Ascending aorta (tissue), 2 donors: ENCODE data around the gene AMH. TPM values are rescaled to one million over a fixed set of nuclear protein-coding genes. Genes with fewer than 3 reads are reported as not detected.

Source experiments
- DNase-seq, 2 donors: peaks; one replicate each; pipeline ENCODE4 v3.0.0-alpha.2; 2019; ENCODE audit warnings: low spot score in 2 of 2
- H3K27ac ChIP-seq, 2 donors: fragments of 200-600 bp; sonication (generic); one replicate each; pipeline ENCODE4 v1.5.1; 2016 to 2017; ENCODE audit warnings: mild to moderate bottlenecking in 1 of 2
- H3K27me3 ChIP-seq: fragments of 200-600 bp; sonication (generic); one replicate; pipeline ENCODE4 v1.5.1; 2017
- H3K36me3 ChIP-seq, 2 donors: fragments of 200-600 bp; sonication (generic); one replicate each; pipeline ENCODE4 v1.5.1; 2016
- H3K4me1 ChIP-seq, 2 donors: fragments of 200-600 bp; sonication (generic); one replicate each; pipeline ENCODE4 v1.5.1; 2016 to 2017; ENCODE audit warnings: mild to moderate bottlenecking in 1 of 2
- H3K4me3 ChIP-seq, 2 donors: fragments of 200-600 bp; sonication (generic); one replicate each; pipeline ENCODE4 v1.5.1; 2016 to 2017; ENCODE audit warnings: mild to moderate bottlenecking in 1 of 2
- H3K9me3 ChIP-seq, 2 donors: fragments of 200-600 bp; sonication (generic); one replicate each; pipeline ENCODE4 v1.5.1; 2016
- intact Hi-C: fragments of 100-400 bp; cut with DNase I; formaldehyde crosslinking; loops from one replicate; pipeline ENCODE4 v1.15.1; 2023
- total RNA-seq: library from RNA; depleted of rRNA; stranded (reverse); fragments of >200 nt; gene quantifications from one replicate; pipeline ENCODE4 v1.1.0, GENCODE V29; 2016
- TF ChIP-seq, protein P1 (sequence below), 3 experiments: fragments of 200-600 bp in 2 of 3; fragments of 450-650 bp in 1 of 3; sonication (generic) in 2 of 3; IDR thresholded peaks; one replicate each; pipeline ENCODE4 v1.5.1; 2016 to 2019; ENCODE audit warnings: antibody characterized with exemption in 3 of 3, mild to moderate bottlenecking in 1 of 3, moderate library complexity in 1 of 3

The AMH gene
- total RNA-seq, 1 donor from 2014 or later: not detected

DNA sequence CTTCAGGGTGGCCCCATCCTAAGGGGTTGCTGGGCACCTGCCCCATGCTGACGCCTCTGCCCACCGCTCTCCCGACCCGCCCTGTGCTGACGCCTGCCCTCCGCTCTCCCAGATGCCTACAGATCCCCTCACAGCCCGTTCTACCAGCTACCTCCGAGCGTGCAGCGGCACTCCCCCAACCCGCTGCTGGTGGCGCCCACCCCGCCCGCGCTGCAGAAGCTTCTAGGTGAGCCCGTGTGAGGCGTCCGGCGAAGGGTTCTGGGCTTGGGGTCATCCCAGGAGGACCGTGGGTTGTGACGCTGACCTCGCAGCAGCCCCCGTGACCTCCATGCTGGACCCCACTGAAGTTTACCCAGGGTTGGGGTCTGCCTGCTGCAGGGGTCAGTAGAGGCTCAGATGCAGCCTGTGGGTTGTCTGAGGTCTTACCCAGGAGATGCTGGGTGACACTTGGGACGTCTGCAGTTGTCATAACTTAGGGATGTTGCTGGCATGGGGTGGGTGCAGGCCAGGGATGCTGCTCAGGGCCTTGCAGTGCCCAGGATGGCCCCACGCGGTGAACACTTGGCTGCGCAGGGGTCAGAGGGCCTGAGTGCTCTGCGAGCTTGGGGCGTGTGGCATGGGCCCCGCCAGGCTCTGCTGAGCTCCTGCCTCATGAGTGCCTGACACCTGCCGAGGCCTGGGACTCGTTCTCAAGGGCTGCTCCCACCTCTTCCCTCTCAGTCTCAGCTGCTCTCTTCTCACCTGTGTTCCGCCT, 38.0 kb upstream of the AMH start:
- TF ChIP-seq, protein P1, sequence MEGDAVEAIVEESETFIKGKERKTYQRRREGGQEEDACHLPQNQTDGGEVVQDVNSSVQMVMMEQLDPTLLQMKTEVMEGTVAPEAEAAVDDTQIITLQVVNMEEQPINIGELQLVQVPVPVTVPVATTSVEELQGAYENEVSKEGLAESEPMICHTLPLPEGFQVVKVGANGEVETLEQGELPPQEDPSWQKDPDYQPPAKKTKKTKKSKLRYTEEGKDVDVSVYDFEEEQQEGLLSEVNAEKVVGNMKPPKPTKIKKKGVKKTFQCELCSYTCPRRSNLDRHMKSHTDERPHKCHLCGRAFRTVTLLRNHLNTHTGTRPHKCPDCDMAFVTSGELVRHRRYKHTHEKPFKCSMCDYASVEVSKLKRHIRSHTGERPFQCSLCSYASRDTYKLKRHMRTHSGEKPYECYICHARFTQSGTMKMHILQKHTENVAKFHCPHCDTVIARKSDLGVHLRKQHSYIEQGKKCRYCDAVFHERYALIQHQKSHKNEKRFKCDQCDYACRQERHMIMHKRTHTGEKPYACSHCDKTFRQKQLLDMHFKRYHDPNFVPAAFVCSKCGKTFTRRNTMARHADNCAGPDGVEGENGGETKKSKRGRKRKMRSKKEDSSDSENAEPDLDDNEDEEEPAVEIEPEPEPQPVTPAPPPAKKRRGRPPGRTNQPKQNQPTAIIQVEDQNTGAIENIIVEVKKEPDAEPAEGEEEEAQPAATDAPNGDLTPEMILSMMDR (IDR thresholded peaks at IDR 0.05): no peak
- H3K36me3 ChIP-seq: peaks cover 72 to 88% of the 10 kb centered on the region in 2 donors
- no peaks in the 10 kb centered on the region for H3K4me1 ChIP-seq
- intact Hi-C loops: no loop called here
- H3K9me3 ChIP-seq: no peaks in the 10 kb centered on the region
- no peak for DNase-seq
- H3K27ac ChIP-seq: no peak overlapping the region
- H3K4me3 ChIP-seq: no peak overlapping the region
- H3K27me3 ChIP-seq: no peaks in the 10 kb centered on the region

DNA sequence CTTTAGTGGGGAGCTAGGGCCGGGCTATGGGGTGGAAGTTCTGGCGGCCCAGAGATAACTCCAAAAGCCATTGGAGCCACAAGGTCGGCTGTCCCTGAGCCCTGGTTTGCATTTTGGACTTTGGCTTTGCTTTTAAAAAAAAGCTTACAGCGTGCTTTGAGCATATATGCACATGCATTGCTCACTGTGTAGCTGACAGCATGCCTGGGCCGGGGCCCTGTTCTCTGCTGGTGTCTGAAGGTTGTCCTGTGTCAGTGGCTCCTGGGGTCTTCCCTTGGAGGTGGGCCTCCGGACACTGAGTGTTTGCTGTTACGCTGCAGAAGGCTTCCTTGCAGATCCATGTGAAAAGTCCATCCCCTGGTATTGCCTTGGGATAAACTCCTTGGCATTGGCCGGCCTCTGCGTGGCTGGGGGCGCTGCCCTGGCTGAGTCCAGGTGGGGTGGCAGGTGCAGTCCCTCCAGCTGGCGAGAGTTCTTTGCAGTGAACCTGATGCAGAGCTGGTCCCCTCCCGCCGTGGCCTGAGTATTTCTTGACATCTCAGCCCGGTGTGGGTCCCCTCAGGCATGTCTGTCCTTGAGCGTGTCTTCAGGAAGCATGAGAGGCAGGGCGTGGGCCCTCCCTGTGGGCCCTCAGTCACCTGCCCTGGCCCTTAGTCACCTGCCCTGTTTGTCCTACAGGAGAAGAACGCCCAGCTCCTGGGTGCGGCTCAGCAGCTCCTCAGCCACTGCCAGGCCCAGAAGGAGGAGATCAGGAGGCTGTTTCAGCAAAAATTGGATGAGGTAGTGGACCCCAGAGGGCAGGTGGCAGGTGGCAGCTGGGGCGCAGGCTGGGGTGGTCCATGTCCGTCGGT, 36.0 kb upstream of the AMH start:
- peaks cover 76 to 91% of the 10 kb centered on the region in 2 donors for H3K36me3 ChIP-seq
- H3K27me3 ChIP-seq: no peaks in the 10 kb centered on the region
- H3K4me3 ChIP-seq: no peak overlapping the region
- TF ChIP-seq, protein P1 (IDR thresholded peaks at IDR 0.05): no peak
- no peaks in the 10 kb centered on the region for H3K4me1 ChIP-seq
- intact Hi-C loops: no loop called here
- no peak for DNase-seq
- H3K9me3 ChIP-seq: no peaks in the 10 kb centered on the region
- no peak overlapping the region for H3K27ac ChIP-seq

DNA sequence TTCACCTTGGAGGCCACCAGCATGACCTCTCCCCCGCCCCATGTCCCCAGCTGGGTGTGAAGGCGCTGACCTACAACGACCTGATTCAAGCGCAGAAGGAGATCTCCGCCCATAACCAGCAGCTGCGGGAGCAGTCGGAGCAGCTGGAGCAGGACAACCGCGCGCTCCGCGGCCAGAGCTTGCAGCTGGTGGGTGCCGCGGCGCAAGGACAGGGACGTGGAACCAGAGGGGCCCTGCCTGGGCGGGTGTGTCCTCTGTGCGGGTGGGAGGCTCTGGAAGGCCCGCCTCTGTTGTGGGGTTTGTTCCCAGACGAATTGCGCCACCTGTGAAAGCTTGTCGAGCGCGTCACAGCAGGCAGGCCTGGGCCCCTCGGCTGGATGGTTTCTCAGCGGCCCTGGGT, 35.3 kb upstream of the AMH start:
- no peak overlapping the region for H3K27ac ChIP-seq
- no peak for DNase-seq
- no peaks in the 10 kb centered on the region for H3K4me1 ChIP-seq
- intact Hi-C loops: no loop called here
- peaks cover 73 to 92% of the 10 kb centered on the region in 2 donors for H3K36me3 ChIP-seq
- no peaks in the 10 kb centered on the region for H3K27me3 ChIP-seq
- TF ChIP-seq, protein P1 (IDR thresholded peaks at IDR 0.05): no peak
- H3K9me3 ChIP-seq: no peaks in the 10 kb centered on the region
- no peak overlapping the region for H3K4me3 ChIP-seq

DNA sequence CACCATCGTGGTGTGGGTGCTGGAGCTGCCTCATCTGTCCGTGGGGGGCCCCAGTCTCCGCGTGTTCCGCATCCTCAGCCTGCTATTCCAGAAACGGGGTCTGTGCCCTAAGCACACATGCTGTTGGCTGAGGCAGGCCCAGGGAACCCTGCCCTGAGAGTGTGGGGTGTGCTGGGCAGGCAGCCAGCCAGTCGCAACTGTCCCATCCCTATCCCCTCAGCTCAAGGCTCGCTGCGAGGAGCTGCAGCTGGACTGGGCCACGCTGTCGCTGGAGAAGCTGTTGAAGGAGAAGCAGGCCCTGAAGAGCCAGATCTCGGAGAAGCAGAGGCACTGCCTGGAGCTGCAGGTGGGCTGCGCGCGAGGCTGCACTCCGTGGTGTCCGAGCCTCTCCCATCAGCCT, 34.9 kb upstream of the AMH start:
- Histone ChIP-seq H3K27ac (no peak overlapping the region), H3K4me3 (no peak overlapping the region), H3K4me1 (no peaks in the 10 kb centered on the region), H3K9me3 (no peaks in the 10 kb centered on the region), H3K27me3 (no peaks in the 10 kb centered on the region), H3K36me3 (peaks cover 73 to 97% of the 10 kb centered on the region in 2 donors)
- intact Hi-C loops: no loop called here
- TF ChIP-seq, protein P1 (IDR thresholded peaks at IDR 0.05): no peak
- no peak for DNase-seq

DNA sequence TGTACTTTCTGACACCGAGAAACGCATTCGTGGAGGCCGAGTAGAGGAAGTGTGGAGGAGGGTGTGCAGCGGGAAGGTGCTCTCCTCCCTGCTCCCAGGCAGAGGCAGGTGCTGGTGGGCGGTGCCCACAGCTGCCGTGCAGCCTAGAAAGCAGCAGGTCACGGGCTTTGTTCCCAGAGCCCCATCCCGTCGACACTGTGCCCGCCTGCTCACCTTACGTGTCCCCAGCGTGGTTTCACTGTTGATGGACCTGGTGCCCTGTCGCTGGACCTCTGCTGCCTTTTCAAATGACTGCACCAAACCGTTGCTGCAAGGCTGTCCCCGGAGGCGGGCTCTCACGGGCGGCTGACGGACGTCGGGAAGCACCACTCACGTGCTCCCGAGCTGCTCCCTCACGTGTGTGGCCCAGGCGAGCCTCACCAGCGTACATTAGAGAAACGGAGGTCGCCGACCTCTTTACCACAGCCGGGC, 33.8 kb upstream of the AMH start:
- H3K36me3 ChIP-seq: peaks cover 78 to 97% of the 10 kb centered on the region in 2 donors
- H3K4me3 ChIP-seq: no peak overlapping the region
- no peak overlapping the region for H3K27ac ChIP-seq
- no peak for DNase-seq
- intact Hi-C loops: no loop called here
- no peaks in the 10 kb centered on the region for H3K27me3 ChIP-seq
- no peaks in the 10 kb centered on the region for H3K9me3 ChIP-seq
- no peaks in the 10 kb centered on the region for H3K4me1 ChIP-seq
- TF ChIP-seq, protein P1 (IDR thresholded peaks at IDR 0.05): no peak
